GM03348 (cell line): Measurements from ENCODE around the gene MET.

Experiments used
- DNase-seq: peaks from one replicate; pipeline ENCODE4 v3.0.0; 2012; ENCODE audit warnings: low spot score

The MET gene

DNA sequence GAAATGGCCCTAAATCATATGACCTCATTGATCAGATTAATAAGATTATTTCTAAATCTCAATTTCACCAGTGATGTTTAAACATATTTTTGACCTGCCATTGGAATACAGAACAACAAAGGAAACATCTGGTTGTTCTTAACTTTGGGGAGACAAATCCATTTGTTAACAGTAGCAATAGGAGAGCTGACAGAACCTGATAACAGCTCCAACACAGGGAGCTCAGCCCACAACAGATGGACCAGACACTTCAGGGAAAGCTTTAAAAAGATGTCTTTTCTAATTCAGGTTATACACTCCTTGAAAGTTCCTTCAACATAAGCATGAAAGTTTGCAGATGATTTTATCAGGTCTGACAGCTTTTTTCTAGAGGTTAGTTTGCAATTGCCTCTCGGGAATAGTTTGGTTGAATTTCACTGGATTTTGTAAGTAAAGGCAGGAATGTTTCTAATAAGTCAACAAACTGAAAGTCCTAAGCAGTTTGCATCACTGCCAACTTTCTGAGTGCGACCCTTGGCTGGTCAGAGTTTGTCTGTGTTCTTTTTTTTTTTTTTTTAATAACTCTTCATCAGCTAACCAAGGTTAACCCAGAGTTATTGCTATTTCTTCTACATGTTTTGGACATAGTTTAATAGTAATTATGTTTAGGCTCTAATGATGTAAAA lies 6.5 kb upstream of the MET start:
- no peak for DNase-seq

DNA sequence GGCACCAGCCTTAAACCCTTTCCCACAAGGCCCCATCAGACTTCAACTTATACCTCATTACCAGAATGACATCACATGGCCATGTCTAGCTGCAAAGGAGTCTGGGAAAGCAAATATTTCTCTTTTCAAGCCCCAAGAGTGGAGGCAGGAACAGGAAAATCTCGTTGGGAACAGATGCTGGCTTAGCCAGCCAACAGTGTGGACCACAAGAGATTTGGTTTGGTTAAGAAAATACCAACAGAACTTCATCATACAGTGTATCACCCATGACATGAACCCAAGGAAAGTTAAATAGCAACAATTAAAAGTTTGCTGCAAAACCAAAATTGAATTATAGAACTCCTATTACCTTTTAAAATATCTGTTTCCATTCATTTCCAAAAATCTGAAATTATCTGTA lies 2.2 kb upstream of the MET start:
- no peak for DNase-seq

DNA sequence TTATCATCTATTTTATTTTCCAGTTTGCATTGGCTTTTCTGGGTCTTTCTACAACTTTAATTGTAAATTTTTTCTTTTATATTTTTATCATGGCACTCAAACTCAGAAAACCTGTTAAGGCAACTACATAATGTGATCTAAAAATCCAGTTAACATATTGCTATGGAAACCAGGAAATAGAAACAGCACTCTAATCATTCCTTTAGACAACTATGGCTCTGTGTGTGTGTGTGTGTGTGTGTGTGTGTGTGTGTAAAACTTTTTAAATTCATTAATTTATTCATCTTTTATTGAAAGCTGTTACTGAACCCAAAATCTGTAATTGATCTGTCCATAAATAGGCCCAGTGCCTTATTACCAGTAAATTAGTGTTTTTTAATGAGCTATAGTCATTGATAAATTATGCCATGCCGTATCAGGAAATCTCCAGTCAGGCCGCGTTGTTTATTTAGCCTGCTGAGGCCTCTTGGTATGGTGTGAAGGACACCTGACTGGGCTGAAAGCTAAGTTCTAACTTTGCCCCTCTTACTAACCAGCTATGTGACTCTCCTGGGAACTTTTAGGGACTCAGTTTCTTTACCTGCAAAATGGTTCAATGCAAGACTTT lies 1.5 kb upstream of the MET start:
- DNase-seq: no peak

DNA sequence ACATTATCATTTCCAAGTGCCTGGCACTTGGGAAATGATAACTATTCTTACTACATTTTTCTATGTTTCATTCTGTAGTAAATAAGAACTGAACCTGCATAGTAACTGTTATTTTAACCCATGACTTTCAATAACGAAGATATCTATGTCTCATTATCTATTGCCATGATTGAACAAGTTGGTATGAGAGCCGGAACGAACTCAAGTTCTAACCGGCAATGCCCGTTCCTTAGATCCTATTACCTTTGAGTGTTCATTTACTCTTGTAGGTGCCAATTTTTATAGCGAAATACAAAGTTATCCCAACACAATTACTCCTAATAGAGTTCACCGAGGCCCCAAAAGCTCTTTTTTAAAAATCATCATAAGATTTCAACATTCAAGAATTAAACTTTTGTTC lies 885 bp upstream of the MET start:
- no peak for DNase-seq

DNA sequence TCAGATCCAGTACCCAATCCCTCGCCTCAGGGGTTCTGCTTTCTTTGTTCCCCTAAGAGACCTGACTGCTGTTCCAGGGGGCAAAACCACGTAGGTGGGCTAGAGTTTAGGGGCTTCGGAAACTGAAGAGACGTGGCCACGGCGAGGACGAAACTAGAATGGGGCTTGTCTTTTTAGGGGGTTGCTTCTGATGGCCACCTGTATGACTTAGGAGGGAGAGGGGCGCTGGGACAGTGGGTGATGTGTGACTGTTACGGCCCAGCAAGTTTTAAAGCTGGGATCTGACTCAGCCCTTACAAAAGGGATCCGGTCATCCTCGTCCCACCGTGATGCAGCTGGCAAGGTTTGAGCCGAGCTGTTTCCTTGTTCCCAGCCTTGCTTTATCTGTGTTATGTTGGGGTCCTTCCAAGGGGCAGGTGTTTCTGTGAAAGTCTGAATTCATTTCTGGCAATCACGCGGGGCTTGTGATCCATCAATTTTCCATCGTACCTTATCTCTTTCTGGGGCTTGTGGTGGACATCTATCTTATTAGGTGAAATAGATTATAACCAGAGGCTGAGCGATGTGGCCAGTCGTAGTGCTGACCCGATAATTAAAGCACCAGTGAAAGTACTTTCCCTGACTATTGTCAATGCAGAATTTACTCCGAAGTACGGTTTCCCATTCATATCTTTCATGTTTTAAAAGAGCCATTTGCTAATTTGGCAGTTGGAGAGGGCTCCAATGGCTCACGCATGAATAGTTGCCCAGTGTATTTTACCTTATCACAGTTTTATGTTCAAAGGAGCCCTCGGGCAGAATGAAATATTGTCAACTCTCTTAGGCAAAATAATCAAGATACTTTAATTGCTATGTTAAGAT lies 830 bp downstream of the MET start:
- DNase-seq: peak; percentile 42

DNA sequence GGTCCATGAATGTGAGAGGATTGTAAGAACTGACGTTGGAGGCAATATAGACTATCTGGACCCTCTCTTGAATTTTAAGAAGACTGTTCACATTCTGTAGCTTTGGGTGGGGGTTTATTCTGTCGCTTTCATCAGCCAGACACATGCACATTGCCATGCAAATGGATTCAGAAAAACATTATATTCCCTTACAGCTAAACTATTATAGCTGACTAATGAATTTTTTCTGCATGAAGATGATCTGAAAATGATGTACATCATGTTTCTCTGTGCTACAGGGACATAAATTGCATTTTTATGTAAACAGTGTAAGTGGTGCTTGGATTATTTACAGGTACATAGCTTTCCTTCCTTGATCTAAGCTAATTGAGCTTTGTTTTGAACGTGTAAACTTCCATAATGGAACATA lies 1.5 kb downstream of the MET start:
- DNase-seq: no peak

DNA sequence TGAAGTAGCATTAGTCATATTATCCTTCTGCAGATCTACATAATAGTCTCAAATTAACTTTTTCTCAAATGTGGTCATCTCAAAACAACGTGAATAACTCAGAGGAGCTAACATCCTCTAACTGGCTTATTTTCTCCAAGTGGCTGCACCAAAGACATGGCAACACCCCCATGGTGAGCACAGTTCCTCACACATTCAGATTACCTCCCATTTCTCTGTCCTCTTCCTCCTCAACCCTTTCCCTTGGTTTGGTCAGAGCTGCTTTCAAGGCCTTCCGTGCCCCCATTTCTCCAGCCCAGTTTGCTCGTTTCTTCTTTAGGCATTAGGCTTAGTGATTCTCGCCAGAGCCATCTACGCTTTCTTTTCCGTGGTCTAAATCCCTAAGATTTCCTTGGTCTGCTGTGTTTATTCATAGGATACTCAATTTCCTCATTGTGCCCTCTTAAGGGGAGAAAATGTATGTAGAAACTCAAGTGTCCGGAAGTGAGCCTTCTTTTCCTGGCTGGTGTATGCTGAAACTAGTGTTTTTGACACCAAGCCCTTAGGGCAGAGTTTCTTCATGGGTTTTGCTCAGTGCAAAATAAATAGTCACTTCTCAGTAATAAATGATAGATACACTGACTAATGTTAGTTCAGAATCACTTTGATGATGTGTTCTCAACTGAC lies 2.6 kb downstream of the MET start:
- DNase-seq: peak; percentile 29

DNA sequence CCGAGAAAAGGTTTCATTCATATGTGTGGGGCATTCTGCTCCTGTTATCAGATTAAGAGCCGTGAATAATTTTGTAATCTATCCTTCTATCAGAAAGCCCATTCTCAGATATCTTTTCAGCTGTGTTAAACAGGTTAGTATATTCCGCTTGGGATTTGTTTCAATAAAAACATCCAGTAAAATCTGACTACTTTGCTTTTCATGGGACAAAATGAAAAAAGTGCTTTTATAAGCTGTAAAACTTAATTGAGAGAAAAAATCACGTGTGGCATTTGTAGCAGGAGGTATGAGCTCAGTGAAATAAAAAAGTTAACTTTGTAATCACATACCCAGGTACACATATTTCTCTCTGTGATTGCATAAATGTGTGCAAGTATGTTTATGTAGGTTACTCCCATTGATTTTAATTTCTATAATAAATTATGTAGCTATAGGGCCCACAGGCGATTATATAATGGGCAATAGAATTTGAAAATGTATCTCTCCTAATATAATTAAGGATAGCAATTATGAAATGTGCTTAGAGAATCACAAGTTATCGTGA lies 3.9 kb downstream of the MET start:
- DNase-seq: no peak

DNA sequence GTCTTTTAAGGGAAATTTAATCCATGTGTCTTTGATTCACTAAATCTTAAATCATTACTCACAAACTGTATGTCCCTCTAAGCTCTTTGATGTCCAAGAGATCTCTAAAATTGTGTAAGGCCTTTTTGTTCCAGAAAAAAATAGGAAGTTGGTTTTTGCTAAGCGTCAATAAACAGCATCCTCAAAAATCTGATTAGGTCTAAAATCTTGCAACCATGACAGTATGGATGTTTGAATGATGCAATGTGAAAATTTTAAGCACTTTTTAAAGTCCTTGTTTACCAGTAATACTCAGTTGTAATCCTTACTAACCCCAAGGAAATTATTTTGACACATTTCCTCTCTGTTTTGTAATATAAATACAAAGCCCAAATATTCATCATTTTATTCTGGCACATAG lies 6.8 kb downstream of the MET start:
- no peak for DNase-seq

DNA sequence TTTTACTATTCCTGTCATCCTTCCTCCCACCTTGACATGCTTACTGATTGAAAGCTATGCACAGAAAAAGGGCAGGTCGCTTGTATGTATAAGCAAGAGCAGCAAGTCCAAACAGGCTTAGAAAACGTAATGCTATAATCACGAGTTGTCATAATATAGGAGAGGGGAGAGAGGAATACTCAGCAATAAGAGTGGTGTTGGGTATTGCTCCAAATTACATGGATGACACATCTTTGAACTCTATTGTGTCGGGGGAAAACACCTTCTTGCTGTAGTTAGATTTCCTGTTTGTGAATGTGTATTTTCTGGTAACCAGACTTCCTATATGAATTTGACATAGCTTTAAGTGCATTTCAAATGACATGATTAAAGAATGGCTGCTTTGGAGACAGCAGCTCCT lies 7.5 kb downstream of the MET start:
- DNase-seq: no peak

DNA sequence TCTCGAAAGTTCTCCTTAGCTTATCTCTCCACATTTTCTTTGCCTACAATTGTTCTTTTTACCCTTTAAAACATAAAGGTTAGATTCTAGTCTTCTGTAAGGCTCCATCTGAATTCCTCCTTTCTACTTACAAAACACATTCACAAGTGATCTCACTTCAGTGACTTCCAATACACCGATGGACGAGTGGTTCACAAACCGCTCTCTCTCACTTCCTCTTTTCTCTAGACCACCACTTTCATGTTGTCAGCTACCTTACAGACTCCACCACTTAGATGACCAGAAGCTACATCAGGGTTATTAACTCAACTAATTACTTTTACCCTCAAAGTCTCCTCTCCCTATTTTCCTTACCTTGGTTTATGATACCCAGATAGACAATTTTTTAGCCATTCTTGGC lies 11.8 kb downstream of the MET start:
- no peak for DNase-seq

DNA sequence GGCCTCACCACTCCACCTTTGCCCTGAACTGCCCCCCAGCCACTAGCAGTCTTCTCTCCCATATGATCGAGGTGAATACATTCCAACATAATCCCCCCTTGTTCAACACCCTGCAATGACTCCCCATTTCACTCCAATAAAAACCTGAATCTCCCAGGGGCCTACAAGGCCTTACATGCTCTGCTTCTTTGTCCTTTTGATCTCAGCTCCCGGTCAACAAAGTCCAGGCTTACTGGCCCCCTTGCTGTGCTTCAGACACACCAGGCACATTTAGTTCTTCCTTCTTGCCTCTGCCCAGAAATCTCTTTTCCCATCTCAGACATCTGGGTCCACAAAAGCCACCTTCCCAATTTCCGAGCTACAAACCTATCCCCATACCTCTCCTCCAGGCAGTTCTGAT lies 14.0 kb downstream of the MET start:
- no peak for DNase-seq

DNA sequence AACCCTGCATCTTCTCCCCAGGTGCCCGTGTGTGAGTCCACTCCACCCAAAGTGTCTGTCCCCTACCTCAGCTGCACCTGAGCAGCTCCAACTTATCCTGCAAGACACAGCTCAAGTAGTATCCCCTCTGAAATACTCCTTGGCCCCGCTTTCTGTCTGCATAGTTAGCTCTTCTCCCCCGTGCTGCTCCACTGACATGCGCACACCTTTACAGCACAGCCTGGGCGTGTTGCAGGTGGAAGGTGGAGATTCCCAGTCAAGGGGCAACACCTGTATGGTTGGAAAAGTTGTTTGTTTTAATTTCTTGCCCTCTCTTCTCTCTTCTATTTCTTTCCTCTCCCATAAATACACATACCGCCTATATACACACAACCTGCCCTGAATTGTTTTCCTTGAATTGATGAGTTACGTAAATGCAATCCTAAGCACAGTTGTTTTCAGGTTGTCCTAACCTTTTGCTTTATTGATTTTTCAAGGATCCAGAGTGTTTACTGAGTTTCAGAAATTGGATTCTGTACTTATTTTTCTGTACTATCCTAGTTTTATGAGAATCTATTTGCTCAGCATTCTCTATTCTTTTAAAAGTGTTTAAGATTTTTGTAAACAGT lies 14.9 kb downstream of the MET start:
- DNase-seq: no peak

DNA sequence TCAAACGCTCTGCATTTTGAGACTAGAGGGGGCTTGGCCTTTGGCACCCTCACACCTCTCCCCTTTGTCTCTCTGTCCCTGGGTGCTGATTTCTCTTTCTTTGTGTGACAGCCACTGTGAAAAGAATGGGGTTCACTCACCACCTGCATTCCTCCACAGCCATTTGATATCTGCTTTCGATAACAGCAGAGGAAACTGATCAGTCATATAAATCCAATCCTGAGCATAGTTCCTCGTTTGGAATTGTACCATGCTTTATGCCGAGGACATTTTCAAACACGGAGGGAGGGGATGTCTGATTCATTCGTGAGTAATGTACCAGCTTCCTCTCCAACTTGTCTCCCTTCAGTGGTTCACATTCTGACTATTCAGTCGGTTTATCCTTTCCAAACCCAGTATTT lies 15.8 kb downstream of the MET start:
- peak; percentile 77 for DNase-seq

DNA sequence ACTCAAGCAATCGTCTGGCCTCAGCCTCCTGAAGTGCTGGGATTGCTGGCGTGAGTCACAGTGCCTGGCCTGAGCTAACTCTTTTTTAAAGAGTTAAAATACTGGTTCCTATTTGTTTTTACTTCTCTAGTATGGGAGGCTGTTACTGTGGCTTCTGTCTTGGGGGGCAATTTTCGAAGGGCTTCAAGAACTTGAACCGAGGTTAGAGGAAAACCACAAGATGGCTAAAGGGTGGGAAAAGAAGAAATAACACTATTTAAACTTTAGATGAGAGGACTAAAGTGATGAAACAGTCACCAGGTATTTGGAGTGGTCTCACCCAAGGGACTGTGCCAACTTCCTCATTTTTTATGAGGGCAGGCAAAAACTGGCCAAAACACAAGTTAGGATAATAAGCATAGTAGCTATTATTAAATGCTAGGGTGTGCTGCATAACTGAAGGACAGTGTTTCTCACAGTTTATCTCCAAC lies 17.8 kb downstream of the MET start:
- no peak for DNase-seq

DNA sequence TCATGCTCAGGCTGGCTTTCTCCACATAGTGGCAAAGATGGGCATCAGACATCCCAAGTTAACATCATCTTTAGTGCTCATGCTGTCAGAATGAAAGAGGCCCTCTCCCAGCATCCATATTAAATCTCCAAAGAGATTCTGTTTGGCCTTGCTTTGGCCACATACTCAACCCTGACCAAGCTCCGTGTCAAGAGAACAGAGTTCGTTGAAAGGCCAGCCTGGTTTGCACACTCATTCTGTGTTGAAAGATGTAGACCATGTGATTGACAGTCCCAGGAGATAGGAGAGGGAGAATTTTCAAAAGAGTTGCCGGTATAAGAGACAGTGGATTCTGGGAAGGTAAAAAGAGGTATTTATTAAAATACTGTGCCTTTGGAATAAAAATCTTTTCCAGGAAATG lies 19.7 kb downstream of the MET start:
- DNase-seq: no peak

DNA sequence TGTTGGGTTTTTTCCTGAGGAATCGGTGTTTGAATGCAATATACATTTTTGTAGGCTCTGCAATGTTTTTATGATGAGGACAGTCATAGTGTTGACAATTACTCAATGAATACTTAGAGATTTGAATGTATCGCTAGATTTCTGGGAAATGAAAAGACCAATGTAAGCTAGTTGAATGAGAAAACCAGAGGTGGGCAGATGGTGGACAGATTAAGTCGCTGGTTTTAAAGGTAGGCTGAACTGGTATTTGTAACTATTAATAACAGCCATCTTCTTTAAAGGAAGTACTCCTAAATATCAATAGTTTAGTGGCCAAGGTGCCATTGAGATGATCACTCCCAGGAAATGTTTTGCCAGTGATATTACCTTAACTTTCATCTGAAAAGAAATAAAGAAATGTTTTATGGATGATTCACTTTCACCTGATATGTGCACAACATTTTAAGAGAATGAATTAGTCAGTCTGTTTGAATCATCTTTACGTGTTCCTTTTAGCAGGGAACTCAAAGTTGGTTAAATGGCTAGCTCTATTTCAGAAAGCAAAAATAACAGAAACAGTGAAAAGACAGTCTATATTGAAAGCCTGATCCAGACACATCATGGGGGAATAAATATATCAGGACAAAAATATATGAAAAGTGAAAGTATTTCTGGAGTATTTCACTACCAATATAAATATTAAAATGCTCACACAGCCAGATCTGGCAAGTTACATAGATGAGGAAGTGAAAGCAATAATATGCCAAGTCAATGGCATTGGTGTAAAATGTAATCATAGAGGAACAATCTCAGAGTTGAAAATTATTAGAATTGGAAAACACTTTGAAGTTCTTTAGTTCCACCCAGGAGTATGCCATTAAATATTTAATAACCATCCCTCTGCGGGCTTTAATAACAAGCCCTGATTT lies 20.7 kb downstream of the MET start:
- DNase-seq: no peak

DNA sequence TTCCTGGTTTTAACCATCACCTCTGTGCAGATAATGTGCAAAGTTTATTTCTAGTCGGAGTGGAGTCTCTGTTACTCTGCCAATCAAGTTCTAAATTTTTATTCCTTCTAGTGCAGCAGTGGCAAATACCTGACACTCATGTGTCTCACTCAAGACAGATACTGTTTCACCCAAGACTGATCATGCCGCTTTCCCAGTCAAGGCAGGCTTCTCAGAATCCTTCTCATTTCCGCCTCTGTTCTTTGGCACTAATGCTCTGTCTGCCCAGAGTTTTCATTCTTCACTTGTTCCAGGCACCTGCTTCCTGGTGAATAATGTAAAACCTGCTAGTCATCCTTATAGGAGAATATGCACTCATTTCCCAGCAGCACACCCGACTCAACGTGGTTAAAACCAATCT lies 24.7 kb downstream of the MET start:
- no peak for DNase-seq

DNA sequence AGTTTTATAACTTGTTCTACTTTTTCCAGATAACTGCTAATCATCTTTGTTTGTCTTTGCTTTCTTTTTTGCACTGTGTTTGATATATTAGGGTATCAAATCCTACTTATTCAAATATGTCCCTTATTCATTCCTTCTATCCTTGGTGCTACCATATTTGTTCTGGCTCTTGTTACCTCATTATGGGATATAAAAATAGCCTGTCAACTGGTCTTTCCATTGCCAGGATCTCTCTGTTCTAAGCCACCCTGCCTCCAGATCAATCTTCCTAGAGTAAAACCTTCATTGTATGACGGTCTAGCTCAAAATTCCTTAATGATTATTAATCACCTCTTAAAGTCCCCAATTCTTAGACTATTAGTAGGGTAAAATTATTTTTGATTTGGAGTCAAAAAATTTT lies 25.2 kb downstream of the MET start:
- DNase-seq: no peak

DNA sequence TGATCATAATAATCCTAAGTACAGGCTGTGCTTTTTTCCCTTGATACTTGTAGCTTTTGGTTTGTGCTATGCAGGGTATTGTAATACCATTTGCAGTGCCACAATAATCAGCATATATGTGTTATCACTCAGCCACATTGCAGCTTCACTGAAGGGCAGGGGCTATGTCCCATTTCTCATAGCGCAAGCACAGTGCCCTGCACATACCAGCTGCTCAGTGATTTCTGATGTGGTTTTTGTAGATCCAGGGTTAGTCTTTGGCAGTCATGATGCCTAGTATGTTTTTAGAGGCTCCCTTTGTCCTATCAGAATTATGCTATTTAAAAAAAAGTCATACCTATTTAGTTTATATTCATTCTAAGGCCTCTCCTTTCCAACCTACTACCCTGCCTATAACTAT lies 25.8 kb downstream of the MET start:
- DNase-seq: no peak

DNA sequence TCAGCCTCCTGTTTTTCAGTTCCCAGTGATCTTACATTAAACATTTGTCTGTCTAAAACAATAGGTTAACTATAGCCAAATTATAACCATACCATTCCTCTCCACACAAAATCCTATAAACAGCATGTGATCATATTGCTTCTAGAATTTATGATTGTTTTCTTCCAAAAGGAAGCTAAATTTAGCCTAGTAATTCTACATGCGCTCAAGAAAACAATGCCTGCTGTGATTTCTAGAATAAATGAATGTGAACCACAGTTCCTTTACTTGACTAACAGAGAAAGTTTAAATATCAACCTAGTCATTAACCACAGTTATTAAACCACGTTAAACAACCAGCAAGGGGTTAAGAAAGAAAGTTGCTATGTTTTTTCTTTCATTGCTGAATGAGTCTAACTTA lies 26.4 kb downstream of the MET start:
- DNase-seq: no peak
